ENCODE data around the gene MORN5.

The MORN5 gene

GRCh38 chr9:122144836-122145591 is 14.7 kb upstream of the MORN5 start:
- no peak for DNase-seq

GRCh38 chr9:122145592-122145863 is 14.2 kb upstream of the MORN5 start:
- DNase-seq: no peak

GRCh38 chr9:122151267-122151828 is 8.4 kb upstream of the MORN5 start:
- DNase-seq: no peak

GRCh38 chr9:122155796-122156195 is 3.9 kb upstream of the MORN5 start:
- no peak for DNase-seq

- no peak for DNase-seq
Observed at GRCh38 chr9:122158202-122158601, 1.5 kb upstream of the MORN5 start.

GRCh38 chr9:122159925-122160246 is 178 bp downstream of the MORN5 start:
- DNase-seq: no peak

GRCh38 chr9:122162415-122162814 is 2.7 kb downstream of the MORN5 start:
- DNase-seq: no peak

GRCh38 chr9:122164286-122164685 is 4.6 kb downstream of the MORN5 start:
- DNase-seq: no peak

GRCh38 chr9:122168356-122168755 is 8.6 kb downstream of the MORN5 start:
- DNase-seq: no peak

- DNase-seq: no peak
Observed at GRCh38 chr9:122172131-122172530, 12.4 kb downstream of the MORN5 start.

GRCh38 chr9:122173670-122174069 is 14.0 kb downstream of the MORN5 start:
- no peak for DNase-seq

GRCh38 chr9:122176916-122177315 is 17.2 kb downstream of the MORN5 start:
- DNase-seq: no peak

GRCh38 chr9:122179054-122179689 is 19.5 kb downstream of the MORN5 start:
- no peak for DNase-seq

- no peak for DNase-seq
Observed at GRCh38 chr9:122179690-122180074, 20.0 kb downstream of the MORN5 start.

- DNase-seq: no peak
Observed at GRCh38 chr9:122180633-122181032, 20.9 kb downstream of the MORN5 start.

- no peak for DNase-seq
Observed at GRCh38 chr9:122183501-122183900, 23.8 kb downstream of the MORN5 start.

GRCh38 chr9:122184551-122184950 is 24.8 kb downstream of the MORN5 start:
- no peak for DNase-seq

GRCh38 chr9:122186301-122186700 is 26.6 kb downstream of the MORN5 start:
- DNase-seq: no peak

GRCh38 chr9:122186777-122187470 is 27.2 kb downstream of the MORN5 start:
- no peak for DNase-seq

GRCh38 chr9:122188369-122188768 is 28.7 kb downstream of the MORN5 start:
- DNase-seq: no peak

GRCh38 chr9:122190597-122191381 is 31.1 kb downstream of the MORN5 start:
- DNase-seq: no peak

- no peak for DNase-seq
Observed at GRCh38 chr9:122191584-122191983, 31.9 kb downstream of the MORN5 start.

- DNase-seq: no peak
Observed at GRCh38 chr9:122192261-122192875, 32.7 kb downstream of the MORN5 start.

Data from 8988T (cell line).